ENCODE results near the gene HOMER3. TPM values are rescaled to one million over a fixed set of nuclear protein-coding genes. Genes with fewer than 3 reads are reported as not detected.

HOMER3 gene
- total and polyA plus RNA-seq, 2 of the 13 experiments (the other 11 are each of a cell fraction or from before 2014, with no cell fraction given) = 21.3 to 27.3 TPM

GRCh38 chr19:18895038-18895823 is 45.8 kb downstream of the HOMER3 start:
- peaks cover 1 to 2% of the 10 kb centered on the region in 2 experiments; a peak in 2 of 5 replicates for H3K36me3 ChIP-seq (replicated peaks in 1 of 2; ENCODE audit: control insufficient read depth in 1 of 2, insufficient read depth in 2 of 2, low read length in 2 of 2)
- no peaks in the 10 kb centered on the region for H3K9me3 ChIP-seq (ENCODE audit: low read length)
- peaks cover 23% of the 10 kb centered on the region for H3K4me1 ChIP-seq (ENCODE audit: insufficient read depth, low read length)
- FAIRE-seq = peak; percentile 39
- H3K27me3 ChIP-seq (ENCODE audit: control insufficient read depth in 1 of 2, insufficient read depth in 2 of 2, low read length in 2 of 2) = no peaks in the 10 kb centered on the region; a peak in 1 of 5 replicates
- no peak overlapping the region for H3K27ac ChIP-seq (ENCODE audit: extremely low read length, insufficient read depth, low read length)
- intact Hi-C loops (cut with micrococcal nuclease; ENCODE audit: unreplicated experiment) (loop anchor here (1.0 kb wide), 1 partner anchor 91 kb away; no protein-coding TSS in a partner anchor), in situ Hi-C loops (cut with HindIII; ENCODE audit: extremely low pct_ligation_motif_present, low pct_unique_long_range_greater_than_20kb) (loop anchor here (10.0 kb wide), 1 partner anchor 90 kb away; no protein-coding TSS in a partner anchor)
- H3K9ac ChIP-seq (ENCODE audit: insufficient read depth, low read depth, low read length) = peak overlapping the region; percentile 48
- POLR2A ChIA-PET = interaction anchor here (0.7 to 2.5 kb wide), 3 partner anchors 13 to 92 kb away, joined by 3 to 11 read pairs (median 7); partner anchors contain the start of genes COPE and DDX49
- peak; percentile 79 for DNase-seq (ENCODE audit: low spot score)
- peak overlapping the region; percentile 81 for H3K4me2 ChIP-seq (ENCODE audit: low read depth, low read length)
- 0% methylated on average over 7 of the region's 72 CpGs for WGBS (ENCODE audit: low lambda C conversion rate)
- no peaks in the 10 kb centered on the region for H4K20me1 ChIP-seq (ENCODE audit: insufficient read depth, low read length)
- peak overlapping the region; percentile 46 to 75 (median 70); a peak in 5 of 6 replicates for H3K4me3 ChIP-seq (replicated peaks in 1 of 3; ENCODE audit: insufficient read depth in 1 of 3, low read depth in 2 of 3, low read length in 3 of 3)
- BruUV-seq (replicated peaks) = no TSS peak
- H2AFZ ChIP-seq (ENCODE audit: low read length) = no peak overlapping the region
- ATAC-seq = peak; percentile 91
- no peaks in the 10 kb centered on the region for H3K79me2 ChIP-seq (ENCODE audit: insufficient read depth, low read length)
- CTCF ChIA-PET (ENCODE audit: low intra/inter-chr PET ratio, low total read pairs) = interaction anchor here (0.9 to 2.4 kb wide), 2 partner anchors 90 to 92 kb away, joined by 3 to 24 read pairs; no protein-coding TSS in a partner anchor
- TF ChIP-seq ZSCAN9 (CRISPR knock-in tag; IDR thresholded peaks at IDR 0.05; ENCODE audit: borderline replicate concordance) = peak; percentile 26; the same call in 1 of the 2 replicates
- no peak for TF ChIP-seq ZNF3 (CRISPR knock-in tag; IDR thresholded peaks at IDR 0.05)
- 0 out of 2 replicates have a peak, but pooled peaks have one; percentile 58 for TF ChIP-seq ZNF430 (CRISPR knock-in tag; IDR thresholded peaks at IDR 0.05)
- TF ChIP-seq XRCC5 (optimal IDR thresholded peaks at IDR 0.05; ENCODE audit: low read length) = no peak
- 0 out of 2 replicates have a peak, but pooled peaks have one; percentile 33 for TF ChIP-seq MEIS2 (CRISPR knock-in tag; IDR thresholded peaks at IDR 0.05)
- TF ChIP-seq ZNF33B (CRISPR knock-in tag; IDR thresholded peaks at IDR 0.05) = 0 out of 2 replicates have a peak, but pooled peaks have one; percentile 23
- TF ChIP-seq MTERF4 (CRISPR knock-in tag; IDR thresholded peaks at IDR 0.05) = 0 out of 2 replicates have a peak, but pooled peaks have one; percentile 65
- peak; percentile 37; the same call in 1 of the 2 replicates for TF ChIP-seq HDAC2 (CRISPR knock-in tag; IDR thresholded peaks at IDR 0.05)
- TF ChIP-seq RCOR2 (CRISPR knock-in tag; IDR thresholded peaks at IDR 0.05) = no peak
- TF ChIP-seq POGZ (CRISPR knock-in tag; IDR thresholded peaks at IDR 0.05) = no peak
- peak; percentile 15; the same call in 1 of the 2 replicates for TF ChIP-seq ZBTB38 (CRISPR knock-in tag; IDR thresholded peaks at IDR 0.05)
- no peak for TF ChIP-seq ATF1 (CRISPR knock-in tag; IDR thresholded peaks at IDR 0.05)
- TF ChIP-seq, protein P1, sequence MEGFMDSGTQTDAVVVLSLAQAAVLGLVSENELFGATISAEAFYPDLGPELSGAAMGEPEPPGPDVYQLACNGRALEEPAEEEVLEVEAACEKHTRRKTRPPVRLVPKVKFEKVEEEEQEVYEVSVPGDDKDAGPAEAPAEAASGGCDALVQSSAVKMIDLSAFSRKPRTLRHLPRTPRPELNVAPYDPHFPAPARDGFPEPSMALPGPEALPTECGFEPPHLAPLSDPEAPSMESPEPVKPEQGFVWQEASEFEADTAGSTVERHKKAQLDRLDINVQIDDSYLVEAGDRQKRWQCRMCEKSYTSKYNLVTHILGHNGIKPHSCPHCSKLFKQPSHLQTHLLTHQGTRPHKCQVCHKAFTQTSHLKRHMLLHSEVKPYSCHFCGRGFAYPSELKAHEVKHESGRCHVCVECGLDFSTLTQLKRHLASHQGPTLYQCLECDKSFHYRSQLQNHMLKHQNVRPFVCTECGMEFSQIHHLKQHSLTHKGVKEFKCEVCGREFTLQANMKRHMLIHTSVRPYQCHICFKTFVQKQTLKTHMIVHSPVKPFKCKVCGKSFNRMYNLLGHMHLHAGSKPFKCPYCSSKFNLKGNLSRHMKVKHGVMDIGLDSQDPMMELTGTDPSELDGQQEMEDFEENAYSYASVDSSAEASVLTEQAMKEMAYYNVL (CRISPR knock-in tag; IDR thresholded peaks at IDR 0.05; ENCODE audit: borderline replicate concordance) = no peak
- peak; percentile 48 for TF ChIP-seq YY1 (IDR thresholded peaks at IDR 0.05; ENCODE audit: insufficient read depth, insufficient replicate concordance, low read depth, low read length)
- TF ChIP-seq HOXA5 (CRISPR knock-in tag; IDR thresholded peaks at IDR 0.05) = 0 out of 2 replicates have a peak, but pooled peaks have one; percentile 54
- TF ChIP-seq PRDM10 (CRISPR knock-in tag; IDR thresholded peaks at IDR 0.05; ENCODE audit: low read depth) = 0 out of 2 replicates have a peak, but pooled peaks have one; percentile 19
- peak; percentile 22; the same call in 1 of the 2 replicates for TF ChIP-seq SMC3 (IDR thresholded peaks at IDR 0.05; ENCODE audit: low read length)
